ENCODE measurements around the gene RGPD5.
"Not testable (repeated sequence)": the region's sequence is repeated elsewhere in the genome, so short reads cannot be mapped to it uniquely, and the experiment has no call there.

The RGPD5 gene

GRCh38 chr2:109794074-109794737 is at the start of gene RGPD5:
Gene RGPD5 (plus strand): TSS chr2:109794305. CDS start chr2:109794466, 161 bp downstream.
- DNase-seq (ENCODE audit: low spot score): not testable (repeated sequence)

- not testable (repeated sequence) for DNase-seq (ENCODE audit: low spot score)
Measured at GRCh38 chr2:109751572-109751971, 42.5 kb upstream of the RGPD5 start.

DNA sequence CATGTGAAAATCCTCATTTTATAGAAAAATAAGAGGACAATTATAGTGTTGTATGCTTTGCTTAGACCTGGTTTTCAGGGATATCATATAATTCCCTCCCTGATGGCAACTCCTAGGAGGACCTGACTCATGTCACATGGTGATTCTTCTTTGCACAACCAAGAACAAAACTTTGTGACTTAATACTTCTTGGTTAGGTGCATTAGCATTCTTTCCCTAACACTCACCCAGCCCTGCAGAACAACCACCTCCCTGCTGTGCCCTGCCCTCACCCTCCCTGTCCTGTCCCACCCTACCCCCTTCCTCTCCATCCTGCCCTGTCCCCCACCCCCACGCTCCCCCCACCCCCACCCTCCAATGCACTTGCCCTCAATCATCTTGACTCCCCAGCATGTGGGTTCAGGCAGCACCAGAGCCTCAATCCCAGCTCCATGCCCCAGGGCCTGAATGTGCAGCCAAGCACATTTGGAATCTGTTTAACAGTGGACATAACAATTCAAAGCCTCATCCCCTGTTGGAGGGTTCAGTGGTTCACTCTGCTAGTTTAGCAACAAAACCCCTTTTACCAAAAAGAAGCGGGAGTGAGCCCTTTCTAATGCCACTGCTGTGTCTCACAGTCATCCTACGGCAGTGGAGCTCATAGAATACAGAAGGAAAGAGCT is 36.8 kb upstream of the RGPD5 start:
- DNase-seq (ENCODE audit: low spot score): not testable (repeated sequence)

DNA sequence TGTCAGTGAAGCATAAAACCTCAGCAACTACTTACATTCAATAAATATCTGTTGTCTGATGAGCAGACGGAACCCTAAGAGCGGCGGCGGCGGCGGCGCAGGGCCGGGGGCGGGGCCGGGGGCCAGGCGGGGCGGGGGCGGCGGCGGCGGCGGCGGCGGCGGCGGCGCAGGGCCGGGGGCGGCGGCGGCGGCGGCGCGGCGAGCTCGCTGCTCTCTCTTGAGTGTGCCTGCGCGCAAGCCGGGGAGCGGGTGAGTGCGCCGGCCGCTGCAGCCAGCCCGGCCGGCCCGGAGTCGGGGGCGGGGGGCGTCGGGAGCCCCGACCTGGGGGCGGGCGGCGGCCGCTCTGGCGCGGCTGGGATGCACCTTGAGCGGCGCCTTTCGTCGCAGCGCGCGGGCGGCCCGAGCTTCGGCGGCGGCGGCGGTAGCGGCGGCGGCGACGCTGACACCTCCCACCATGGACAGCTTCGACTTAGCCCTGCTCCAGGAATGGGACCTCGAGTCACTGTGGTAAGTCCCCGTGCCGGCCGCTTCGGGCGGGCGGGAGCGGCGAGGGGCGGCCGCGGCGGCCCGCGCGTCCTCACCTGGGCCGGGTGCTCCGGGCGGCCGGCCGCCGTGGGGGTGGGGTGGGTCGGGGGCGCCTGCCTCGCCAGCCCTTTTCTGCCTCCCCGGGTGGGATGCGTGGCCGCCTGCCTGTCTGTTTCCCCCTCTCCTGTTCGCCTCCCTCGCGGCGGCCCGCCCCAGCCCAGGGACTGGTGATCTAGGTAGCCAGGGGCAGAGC is 33.7 kb upstream of the RGPD5 start:
- DNase-seq (ENCODE audit: low spot score): not testable (repeated sequence)

GRCh38 chr2:109761043-109761454 is 33.1 kb upstream of the RGPD5 start:
- not testable (repeated sequence) for DNase-seq (ENCODE audit: low spot score)

GRCh38 chr2:109761976-109762375 is 32.1 kb upstream of the RGPD5 start:
- DNase-seq (ENCODE audit: low spot score): not testable (repeated sequence)

- not testable (repeated sequence) for DNase-seq (ENCODE audit: low spot score)
Measured at GRCh38 chr2:109766074-109766473, 28.0 kb upstream of the RGPD5 start.

GRCh38 chr2:109766886-109767578 is 27.1 kb upstream of the RGPD5 start:
- DNase-seq (ENCODE audit: low spot score): not testable (repeated sequence)

DNA sequence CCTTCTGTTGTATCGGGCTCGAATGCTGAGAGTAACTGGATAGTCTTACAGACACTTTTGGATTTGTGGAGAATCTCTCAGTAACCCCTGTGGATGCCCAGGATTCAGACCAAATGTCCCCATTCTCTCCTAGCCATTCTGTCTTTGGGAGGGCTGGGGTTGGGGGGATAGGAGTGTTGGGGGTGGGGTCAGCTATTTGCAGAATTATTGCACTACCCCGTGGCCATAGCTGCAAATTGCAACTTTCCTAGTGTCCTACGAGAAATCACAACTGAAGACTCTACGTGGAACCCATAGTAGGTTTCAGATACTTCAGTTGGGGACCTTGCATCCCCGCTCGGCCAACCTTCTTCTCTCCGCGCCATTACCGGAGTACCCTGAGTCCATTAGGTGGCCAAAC is 25.2 kb upstream of the RGPD5 start:
- DNase-seq (ENCODE audit: low spot score): not testable (repeated sequence)

DNA sequence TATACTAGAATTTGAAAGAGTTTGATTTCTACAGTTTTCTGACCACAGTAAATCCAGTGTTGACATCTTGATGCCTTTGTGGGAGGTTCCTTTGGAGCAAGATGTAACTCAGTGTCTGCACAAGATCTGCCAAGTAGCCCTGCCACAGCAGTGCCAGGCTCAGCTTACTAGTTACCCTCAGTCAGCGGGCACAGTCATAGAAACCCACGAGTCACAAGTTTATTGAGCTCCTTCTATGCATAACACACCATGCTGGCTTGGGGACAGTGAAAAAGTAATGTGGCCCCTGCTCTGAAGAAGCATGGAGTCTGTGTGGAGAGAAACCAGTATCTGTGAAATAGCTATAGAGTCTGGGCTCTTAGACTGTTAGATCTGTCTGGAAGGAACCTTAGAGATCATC is 15.0 kb upstream of the RGPD5 start:
- not testable (repeated sequence) for DNase-seq (ENCODE audit: low spot score)

GRCh38 chr2:109781147-109781816 is 12.8 kb upstream of the RGPD5 start:
- DNase-seq (ENCODE audit: low spot score): not testable (repeated sequence)

GRCh38 chr2:109782446-109782993 is 11.6 kb upstream of the RGPD5 start:
- DNase-seq (ENCODE audit: low spot score): not testable (repeated sequence)

GRCh38 chr2:109791530-109792279 is 2.4 kb upstream of the RGPD5 start:
- DNase-seq (ENCODE audit: low spot score): not testable (repeated sequence)

- DNase-seq (ENCODE audit: low spot score): not testable (repeated sequence)
Measured at GRCh38 chr2:109792659-109793058, 1.4 kb upstream of the RGPD5 start.

DNA sequence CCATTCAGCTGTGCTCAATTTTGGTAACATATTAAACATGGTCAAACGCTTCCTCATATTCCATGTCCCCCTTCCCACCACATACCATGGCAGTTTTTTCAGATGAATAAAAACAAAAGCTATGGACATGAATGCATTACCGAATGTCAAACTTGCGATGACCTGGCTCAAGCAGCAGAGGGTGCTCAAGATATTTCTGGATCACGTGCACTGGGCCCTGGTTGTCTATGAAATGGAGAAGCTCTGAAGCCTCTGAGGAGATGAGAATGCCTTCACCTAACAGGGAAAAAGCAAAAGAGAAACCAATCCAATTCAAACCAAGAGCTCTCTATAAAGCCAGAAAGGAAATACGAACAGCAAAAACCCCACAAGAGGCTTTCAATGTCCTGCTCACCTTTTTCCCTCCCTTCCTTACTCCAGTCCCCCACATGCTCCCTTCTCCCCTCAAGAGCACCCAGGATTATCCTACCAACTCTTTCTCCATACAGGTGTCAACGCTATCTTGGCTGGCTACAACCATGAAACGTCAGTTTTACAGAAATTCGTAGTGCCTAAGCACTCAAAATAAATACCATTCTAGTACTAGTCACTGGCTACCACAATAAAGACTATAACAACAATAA is 77.1 kb downstream of the RGPD5 start:
- DNase-seq (ENCODE audit: low spot score): not testable (repeated sequence)

- not testable (repeated sequence) for DNase-seq (ENCODE audit: low spot score)
Measured at GRCh38 chr2:109876625-109877024, 82.5 kb downstream of the RGPD5 start.

GRCh38 chr2:109882112-109882511 is 88.0 kb downstream of the RGPD5 start:
- not testable (repeated sequence) for DNase-seq (ENCODE audit: low spot score)

GRCh38 chr2:109888414-109888813 is 94.3 kb downstream of the RGPD5 start:
- not testable (repeated sequence) for DNase-seq (ENCODE audit: low spot score)

DNA sequence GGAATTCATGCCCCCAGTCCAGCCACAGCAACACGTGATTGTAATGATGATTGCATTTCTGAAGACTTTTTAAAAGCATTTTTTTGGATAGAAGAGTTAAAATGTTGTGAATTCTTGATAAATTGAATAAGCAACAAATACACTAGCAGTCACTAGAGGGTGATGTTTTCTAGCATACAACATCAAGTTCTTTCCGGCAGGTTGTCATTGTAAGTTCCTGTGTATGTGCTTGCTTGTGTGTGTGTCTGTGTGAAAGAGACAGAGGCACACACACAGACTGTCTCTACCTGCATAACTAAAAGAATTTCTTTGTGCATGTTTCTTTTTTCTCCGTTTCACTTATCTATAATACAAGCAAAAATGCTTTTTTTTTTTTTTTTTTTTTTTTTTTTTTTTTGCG is 95.8 kb downstream of the RGPD5 start:
- DNase-seq (ENCODE audit: low spot score): not testable (repeated sequence)

GRCh38 chr2:109891024-109891423 is 96.9 kb downstream of the RGPD5 start:
- DNase-seq (ENCODE audit: low spot score): not testable (repeated sequence)

Measured in CD4-positive, alpha-beta T cell treated with Interleukin-2 at 100 ng/mL for 4 hours (primary cell).